ENCODE results near the gene MAJIN.

DNA sequence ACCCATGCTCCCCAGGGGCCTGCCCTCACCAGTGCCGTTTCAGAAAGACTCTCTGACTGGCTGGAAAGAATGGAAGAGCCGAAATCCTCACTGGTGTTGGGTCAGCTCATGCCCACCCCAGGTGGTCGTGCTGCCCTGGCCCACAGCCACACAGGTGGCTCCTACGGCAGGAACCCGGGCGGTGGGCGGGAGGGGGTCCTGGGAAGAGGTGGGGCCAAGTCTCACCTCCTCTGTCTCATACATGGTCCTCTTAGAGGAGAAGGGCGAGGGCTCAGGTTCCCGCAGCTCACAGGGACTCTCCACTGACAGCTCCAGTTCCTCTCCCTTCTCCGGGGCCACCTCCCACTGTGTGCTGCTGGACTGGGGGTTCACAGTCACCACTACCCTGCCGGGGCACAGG lies 63.1 kb downstream of the MAJIN start:
- TF ChIP-seq, protein P1, sequence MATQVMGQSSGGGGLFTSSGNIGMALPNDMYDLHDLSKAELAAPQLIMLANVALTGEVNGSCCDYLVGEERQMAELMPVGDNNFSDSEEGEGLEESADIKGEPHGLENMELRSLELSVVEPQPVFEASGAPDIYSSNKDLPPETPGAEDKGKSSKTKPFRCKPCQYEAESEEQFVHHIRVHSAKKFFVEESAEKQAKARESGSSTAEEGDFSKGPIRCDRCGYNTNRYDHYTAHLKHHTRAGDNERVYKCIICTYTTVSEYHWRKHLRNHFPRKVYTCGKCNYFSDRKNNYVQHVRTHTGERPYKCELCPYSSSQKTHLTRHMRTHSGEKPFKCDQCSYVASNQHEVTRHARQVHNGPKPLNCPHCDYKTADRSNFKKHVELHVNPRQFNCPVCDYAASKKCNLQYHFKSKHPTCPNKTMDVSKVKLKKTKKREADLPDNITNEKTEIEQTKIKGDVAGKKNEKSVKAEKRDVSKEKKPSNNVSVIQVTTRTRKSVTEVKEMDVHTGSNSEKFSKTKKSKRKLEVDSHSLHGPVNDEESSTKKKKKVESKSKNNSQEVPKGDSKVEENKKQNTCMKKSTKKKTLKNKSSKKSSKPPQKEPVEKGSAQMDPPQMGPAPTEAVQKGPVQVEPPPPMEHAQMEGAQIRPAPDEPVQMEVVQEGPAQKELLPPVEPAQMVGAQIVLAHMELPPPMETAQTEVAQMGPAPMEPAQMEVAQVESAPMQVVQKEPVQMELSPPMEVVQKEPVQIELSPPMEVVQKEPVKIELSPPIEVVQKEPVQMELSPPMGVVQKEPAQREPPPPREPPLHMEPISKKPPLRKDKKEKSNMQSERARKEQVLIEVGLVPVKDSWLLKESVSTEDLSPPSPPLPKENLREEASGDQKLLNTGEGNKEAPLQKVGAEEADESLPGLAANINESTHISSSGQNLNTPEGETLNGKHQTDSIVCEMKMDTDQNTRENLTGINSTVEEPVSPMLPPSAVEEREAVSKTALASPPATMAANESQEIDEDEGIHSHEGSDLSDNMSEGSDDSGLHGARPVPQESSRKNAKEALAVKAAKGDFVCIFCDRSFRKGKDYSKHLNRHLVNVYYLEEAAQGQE (IDR thresholded peaks at IDR 0.05; ENCODE audit: low read depth), result no peak
- TF ChIP-seq EP300 (IDR thresholded peaks at IDR 0.05; ENCODE audit: borderline replicate concordance), result no peak
- no peak for TF ChIP-seq RAD21 (IDR thresholded peaks at IDR 0.05; ENCODE audit: low read depth)
- TF ChIP-seq CEBPB (IDR thresholded peaks at IDR 0.05), result no peak
- no peak for TF ChIP-seq TAF1 (IDR thresholded peaks at IDR 0.05; ENCODE audit: low read depth)
- TF ChIP-seq CREB1 (IDR thresholded peaks at IDR 0.05; ENCODE audit: low read depth), result no peak
- TF ChIP-seq, protein P2, sequence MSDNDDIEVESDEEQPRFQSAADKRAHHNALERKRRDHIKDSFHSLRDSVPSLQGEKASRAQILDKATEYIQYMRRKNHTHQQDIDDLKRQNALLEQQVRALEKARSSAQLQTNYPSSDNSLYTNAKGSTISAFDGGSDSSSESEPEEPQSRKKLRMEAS (IDR thresholded peaks at IDR 0.05), result no peak
- TF ChIP-seq TEAD4 (IDR thresholded peaks at IDR 0.05), result no peak
- TF ChIP-seq, protein P3, sequence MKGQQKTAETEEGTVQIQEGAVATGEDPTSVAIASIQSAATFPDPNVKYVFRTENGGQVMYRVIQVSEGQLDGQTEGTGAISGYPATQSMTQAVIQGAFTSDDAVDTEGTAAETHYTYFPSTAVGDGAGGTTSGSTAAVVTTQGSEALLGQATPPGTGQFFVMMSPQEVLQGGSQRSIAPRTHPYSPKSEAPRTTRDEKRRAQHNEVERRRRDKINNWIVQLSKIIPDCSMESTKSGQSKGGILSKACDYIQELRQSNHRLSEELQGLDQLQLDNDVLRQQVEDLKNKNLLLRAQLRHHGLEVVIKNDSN (IDR thresholded peaks at IDR 0.05), result no peak
- TF ChIP-seq FOXM1 (IDR thresholded peaks at IDR 0.05; ENCODE audit: borderline replicate concordance, low read depth), result no peak

Measured in Ishikawa (cell line).